HS-27A (cell line): Measurements from ENCODE around the gene NRXN2.

Experiments
- DNase-seq: peaks from one replicate; pipeline ENCODE4 v3.0.0-alpha.2; 2012; ENCODE audit warnings: low read depth, missing footprints

The NRXN2 gene

DNA sequence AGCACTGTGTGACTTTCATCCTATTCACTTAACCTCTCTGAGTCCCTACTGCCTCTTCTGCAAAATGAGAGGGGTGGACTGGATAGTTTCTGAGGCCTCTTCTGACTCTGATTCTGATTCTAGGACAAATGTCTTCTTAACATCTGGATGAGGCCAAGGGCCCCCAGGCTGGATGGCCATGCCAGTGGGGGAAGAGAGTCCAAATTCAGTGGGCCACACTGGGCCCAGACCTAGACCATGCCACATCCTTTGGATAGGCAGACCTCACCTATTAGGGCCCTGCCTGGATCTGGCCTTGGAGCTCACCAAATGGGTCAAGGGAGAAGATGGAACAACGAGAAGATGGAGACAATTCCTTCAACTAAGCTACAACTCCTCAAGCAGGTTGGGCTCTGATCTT, 24.6 kb downstream of the NRXN2 start:
- DNase-seq = no peak

- DNase-seq = no peak
Measured at GRCh38 chr11:64697663-64698375, 25.2 kb downstream of the NRXN2 start.

DNA sequence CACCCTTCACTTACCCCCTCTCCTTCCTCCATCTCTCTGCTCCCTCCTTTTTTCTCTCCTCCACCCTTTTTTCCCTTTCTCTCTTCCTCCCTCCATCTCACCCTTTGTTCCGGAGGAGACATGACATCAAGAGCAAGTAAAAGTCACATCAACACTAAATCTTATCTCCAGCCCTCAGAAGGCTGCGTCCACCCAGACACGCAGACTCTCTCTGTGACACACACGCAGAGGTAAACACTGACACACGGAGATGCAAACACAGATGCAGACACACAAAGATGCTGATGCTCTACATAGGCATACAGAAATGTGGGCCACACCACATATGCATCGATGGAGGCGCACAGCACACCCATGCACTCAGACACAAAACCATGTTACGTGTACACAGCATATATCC, 27.0 kb downstream of the NRXN2 start:
- no peak for DNase-seq

GRCh38 chr11:64695548-64695947, 27.4 kb downstream of the NRXN2 start:
- DNase-seq = no peak

GRCh38 chr11:64694821-64695365, 28.1 kb downstream of the NRXN2 start:
- no peak for DNase-seq

- DNase-seq = no peak
Measured at GRCh38 chr11:64694026-64694755, 28.8 kb downstream of the NRXN2 start.

- DNase-seq = no peak
Measured at GRCh38 chr11:64692764-64693331, 30.1 kb downstream of the NRXN2 start.

GRCh38 chr11:64691543-64691942, 31.5 kb downstream of the NRXN2 start:
- no peak for DNase-seq

DNA sequence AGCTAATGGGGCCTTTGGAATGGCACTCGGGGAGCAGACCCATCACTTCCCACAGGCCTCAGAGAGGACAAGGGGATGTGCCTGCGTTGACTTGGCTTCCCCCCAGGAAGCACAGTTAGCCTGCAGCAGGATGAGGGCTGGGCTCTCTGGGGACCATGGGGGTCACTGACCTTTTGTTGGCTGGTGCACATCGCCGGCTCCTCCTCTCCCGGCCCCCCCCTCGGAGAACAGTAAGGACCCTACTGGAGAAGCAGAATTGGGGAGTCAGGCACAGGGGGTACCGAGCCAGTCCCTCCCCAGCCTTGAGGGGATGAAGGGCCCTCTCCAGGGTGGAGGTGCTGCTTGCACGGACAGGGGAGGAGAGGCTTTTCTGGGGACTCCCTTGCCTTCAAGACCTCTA, 32.8 kb downstream of the NRXN2 start:
- DNase-seq = no peak

DNA sequence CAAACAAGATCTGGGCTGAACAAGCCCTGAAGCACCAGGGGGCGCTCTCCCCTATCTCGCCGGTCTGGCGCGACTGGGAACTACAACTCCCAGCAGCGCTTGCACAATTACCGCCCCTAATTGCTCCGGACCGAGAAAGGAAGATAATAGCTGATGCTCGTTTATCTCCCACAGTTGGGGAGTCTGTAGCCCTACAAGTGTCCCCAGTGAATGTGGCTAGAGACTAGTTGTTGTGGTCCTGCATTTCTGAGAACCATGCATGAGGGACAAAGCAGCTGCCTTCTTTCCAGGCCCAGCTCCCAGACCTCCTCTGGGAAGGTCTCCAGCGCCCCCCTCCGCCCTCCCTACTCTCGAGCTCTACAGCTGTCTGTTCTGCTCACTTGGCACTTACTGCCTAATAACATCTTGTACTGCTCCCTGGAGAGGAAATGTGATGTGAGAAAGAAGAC, 34.4 kb downstream of the NRXN2 start:
- DNase-seq = peak; percentile 84

DNA sequence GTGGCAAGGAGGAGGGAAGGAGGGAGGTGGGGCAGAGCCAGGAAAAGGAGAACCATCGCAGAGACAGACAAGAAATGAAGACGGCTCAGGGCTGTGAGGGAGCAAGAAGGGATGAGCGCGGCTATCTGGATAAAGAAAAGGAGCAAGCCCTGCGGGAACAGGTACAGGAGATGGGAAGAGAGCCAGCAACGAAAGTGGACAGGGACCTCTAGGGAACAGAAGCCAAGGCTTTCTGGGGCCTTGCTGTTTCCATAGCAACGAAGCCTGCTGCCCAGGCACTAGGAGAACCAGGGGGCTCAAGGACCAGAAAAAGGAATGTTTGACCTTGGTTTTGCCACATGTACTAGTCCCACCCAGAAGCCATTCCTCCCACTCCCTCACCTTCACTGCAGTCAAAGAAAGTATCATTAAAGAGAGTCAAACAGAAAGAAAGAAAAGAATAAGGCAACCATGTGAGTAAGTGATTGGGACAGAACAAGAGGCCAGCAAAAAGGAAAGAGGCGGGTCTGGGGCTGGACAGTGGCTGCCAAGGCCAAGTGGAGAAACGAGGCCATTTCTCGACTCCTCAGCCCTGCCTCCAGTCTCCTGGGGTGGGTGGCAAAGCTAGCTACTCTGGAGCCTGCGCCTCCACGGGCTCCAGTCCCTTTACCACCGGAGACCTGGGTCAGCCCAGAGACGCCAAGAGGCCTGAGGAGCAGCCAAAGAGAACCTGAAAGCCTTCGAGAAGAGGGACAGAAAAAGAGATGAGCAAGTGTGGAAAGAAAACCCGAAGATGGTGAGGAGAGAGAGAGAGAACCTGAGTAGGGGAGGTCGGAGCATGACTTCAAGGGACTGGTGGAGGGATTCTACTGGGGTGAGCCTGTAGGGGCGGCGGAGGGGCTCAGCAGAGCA, 35.1 kb downstream of the NRXN2 start:
- no peak for DNase-seq

GRCh38 chr11:64687204-64687603, 35.8 kb downstream of the NRXN2 start:
- DNase-seq = no peak

DNA sequence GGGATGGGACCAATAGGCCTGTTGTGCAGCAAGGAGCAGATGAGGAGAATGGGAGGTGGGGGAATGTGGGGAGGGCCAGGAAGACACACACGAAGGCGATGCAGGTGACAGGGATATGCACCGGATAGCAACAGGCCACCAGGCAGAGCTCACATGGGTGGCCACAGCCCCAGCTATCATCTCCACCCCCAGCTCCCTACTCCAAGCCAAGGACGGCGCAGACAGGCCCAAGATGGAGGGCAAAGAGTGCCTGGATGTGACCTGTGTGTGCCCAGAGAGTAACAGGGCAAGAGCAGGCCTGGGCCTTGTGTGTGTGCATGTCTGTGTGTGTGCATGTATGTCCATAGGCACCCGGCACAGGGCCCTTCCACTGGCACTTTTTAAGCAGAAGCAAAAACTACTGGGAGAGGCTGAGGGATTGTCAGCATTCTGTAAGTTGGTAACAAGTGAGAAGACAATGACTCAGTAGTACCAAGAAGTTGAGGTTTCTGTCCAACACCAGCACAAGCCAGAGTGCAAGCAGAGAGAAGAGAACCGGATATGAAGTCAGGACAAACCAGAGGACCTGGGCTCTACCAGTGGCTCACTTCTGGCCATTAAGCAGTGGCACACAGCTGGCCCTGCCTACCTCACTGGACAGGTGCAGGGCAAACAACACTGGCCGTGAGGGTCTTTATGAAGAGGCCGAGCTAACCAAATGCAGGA, 36.4 kb downstream of the NRXN2 start:
- DNase-seq = no peak

GRCh38 chr11:64685536-64685935, 37.5 kb downstream of the NRXN2 start:
- no peak for DNase-seq

- DNase-seq = no peak
Measured at GRCh38 chr11:64684357-64684756, 38.6 kb downstream of the NRXN2 start.

DNA sequence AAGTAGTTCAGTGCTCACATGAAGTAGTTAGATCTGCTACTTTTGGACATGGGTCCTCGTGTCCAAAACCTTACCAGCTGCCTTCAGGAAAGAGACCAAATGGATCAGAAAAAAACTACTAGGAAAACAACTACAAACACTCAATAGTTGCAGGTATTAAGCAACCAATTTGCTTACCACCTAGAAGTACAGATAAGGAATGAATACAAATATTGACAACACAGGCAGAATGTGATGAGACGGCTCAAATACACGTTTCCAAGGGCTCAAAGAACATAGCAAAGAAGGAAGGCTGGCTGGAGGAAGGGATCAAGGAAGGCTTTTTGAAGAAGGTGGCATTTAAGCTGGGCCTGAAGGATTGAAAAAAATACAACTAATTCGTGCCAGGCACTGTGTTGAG, 41.8 kb downstream of the NRXN2 start:
- DNase-seq = no peak

DNA sequence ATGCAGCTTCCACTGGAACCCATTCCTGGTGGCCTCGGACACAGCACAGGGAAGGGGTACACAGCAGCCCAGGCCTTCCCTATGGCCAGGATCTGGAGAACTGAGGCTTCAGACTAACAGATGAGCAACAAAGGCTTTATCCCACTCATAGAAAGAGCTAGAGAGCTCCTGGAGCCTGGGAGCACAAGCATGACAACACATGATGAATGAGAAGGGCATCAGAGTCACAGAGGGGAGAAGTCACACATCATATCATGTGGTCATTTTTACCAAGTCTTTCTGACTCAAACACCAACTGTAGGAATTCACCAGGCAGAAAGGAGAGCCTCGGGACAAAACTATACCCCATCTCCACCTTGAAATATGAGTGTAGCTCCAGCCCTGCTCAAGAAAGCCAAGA, 43.2 kb downstream of the NRXN2 start:
- no peak for DNase-seq

DNA sequence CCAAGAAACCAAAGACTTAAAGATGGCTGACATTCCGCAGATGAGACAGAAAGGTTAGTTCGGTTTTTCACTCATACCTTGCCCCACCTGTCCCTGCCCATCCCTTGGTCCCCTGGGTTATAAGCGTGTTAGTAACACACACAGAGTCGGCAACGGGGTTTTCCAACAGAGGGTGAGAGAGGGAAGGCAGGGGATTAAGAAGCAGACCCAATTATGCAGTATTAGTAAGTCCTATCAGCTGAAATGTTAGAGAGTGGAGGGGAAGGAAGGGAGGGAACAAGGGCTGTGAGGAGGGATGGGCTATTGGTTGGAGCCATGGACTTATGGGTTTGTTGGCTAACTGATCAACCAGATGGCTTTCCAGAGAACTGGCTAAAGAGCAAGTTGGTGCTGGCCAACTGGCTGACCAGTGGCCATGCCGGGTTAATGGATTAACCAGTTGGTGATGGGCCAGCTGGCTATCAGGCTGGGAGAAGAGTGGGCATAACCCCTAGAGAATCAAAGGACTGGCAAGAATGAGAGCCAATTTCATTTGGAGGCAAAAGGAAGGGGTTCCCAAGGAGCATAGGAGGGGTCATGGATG, 45.5 kb downstream of the NRXN2 start:
- no peak for DNase-seq

DNA sequence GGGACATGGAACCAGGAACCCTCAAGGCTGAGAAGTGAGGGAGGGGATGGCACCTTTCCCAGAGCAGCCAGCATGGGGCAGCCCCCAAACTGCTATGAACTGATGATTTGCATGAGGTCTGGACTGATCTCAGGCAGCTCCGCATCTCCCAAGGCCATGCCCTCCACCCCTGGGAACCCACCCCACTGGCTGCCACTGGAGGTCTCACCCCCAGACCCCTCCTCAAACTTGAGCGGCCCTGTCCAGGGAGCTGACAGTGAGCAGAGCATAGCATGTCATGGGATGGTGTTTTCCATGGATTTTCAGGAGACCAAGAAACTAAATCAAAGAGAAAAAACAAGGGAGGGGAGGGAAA, 46.8 kb downstream of the NRXN2 start:
- DNase-seq = no peak

DNA sequence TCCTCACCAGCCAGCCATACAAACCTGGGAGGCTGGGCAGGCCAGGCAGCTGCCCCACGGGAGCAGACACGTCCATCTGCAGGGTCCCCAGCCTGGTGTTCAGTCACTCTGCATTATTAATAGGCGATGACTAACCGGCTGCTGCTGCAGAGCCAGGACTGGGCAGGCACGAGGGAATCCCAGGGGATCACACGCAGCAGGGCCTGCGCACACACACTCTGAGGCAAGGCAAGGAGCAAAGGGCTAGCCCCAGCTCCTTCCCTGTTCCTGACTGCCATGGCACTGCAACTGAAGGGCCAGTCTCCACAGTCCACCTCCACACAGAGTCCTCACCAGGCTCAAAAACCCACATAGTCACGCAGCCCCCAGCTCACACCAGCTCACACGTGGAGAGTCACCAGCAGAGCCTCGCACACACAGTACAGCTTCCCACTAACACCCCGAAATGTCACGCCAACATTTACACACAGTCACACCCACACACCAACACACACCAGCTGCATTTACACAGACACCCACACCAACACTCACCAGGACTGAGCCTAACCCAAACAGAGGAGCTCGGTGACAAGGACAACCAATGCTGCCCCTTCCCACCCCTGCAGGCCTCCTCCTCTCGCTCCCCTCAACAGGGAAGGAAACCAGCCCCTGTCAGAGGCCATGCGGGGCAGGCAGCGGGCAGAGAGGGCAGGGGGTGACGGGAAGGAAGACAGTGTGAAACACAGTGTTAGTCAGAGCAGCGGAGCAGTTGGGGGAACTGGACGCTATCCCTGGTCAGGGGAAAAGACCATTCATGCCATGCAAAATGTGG, 47.3 kb downstream of the NRXN2 start:
- DNase-seq = peak; percentile 66
